Measurements from ENCODE around the gene ZSWIM7. TPM values are rescaled to one million over a fixed set of nuclear protein-coding genes. Genes with fewer than 3 reads are reported as not detected.

ZSWIM7 gene
- total and polyA plus RNA-seq, 2 experiments from 2014 or later = 16.3 to 50.4 TPM

DNA sequence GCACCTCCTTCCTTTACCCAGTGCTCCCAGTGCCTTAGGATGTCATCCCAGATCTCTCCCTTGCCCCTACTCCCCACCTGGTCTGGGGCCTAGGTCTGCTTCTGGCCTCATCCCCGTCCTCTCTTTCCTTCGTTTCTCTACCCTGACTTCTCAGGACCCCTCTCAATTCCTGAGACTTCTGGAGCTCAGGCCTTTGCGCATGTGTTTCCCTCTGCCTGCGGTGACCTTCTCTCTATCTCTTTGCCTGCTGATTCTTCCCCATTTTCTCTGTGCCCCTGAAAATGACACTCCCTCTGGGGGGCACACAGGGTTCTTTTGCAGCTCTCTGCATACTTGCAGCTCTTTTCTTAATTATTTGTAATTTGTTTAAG lies 41.0 kb downstream of the ZSWIM7 start (continued):
- TF ChIP-seq REST (IDR thresholded peaks at IDR 0.05; ENCODE audit: unreplicated experiment) (no peak), EZH2 (IDR thresholded peaks at IDR 0.05; ENCODE audit: low read depth, unreplicated experiment) (no peak)

DNA sequence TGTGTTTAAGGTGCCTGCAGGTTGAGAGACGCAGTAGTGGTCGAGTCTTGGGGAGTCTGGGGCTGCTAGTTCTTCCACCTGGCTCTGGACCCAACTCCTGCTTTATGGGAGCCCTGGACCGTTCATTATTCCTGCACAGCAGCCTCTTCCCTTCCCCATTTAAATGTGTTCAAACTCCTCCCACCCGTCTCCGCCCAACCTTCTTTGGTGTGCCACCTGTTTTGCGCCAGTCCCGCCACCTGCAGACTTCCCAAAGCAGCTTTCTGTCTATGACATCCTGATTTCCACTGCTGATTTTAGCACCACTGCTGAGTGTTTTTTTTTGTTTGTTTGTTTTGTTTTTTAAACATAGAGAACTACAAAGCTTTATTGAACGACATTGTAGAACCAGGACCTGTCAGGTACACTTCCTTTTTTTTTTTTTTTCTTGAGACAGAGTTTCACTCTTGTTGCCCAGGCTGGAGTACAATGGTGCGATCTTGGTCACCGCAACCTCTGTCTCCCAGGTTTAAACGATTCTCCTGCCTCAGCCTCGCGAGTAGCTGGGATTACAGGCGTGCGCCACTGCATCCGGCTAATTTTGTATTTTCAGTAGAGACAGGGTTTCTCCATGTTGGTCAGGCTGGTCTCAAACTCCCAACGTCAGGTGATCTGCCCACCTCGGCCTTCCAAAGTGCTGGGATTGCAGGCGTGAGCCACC lies 41.7 kb downstream of the ZSWIM7 start:
- no peak overlapping the region for H3K4me2 ChIP-seq
- H3K4me3 ChIP-seq = no peak overlapping the region
- H3K79me2 ChIP-seq (replicated peaks; ENCODE audit: insufficient read depth) = no peaks in the 10 kb centered on the region
- H3K9me2 ChIP-seq (ENCODE audit: insufficient read depth) = no peaks in the 10 kb centered on the region
- no peaks in the 10 kb centered on the region for H4K20me1 ChIP-seq (replicated peaks; ENCODE audit: insufficient read depth)
- H3K27me3 Mint-ChIP-seq (ENCODE audit: insufficient read depth, low read depth, poor library complexity) = peaks cover 11% of the 10 kb centered on the region
- no peaks in the 10 kb centered on the region for H3F3A ChIP-seq (replicated peaks; ENCODE audit: low read depth)
- H3K27me3 ChIP-seq (ENCODE audit: insufficient read depth) = no peaks in the 10 kb centered on the region
- peaks cover 29% of the 10 kb centered on the region for H3K4me1 Mint-ChIP-seq
- no peaks in the 10 kb centered on the region; the same call in 2 of the 3 replicates for H3K36me3 Mint-ChIP-seq (ENCODE audit: low read depth)
- no peak overlapping the region for H2AFZ ChIP-seq
- peaks cover 7% of the 10 kb centered on the region; the same call in 1 of the 2 replicates for H3K4me1 ChIP-seq (ENCODE audit: insufficient read depth)
- H3K27ac Mint-ChIP-seq = no peak overlapping the region; the same call in 1 of the 2 replicates
- ATAC-seq (no peak), DNase-seq (ENCODE audit: low spot score) (no peak)
- H3K9me3 Mint-ChIP-seq = no peaks in the 10 kb centered on the region
- H3K27ac ChIP-seq (ENCODE audit: low read depth) = no peak overlapping the region
- TF ChIP-seq JUNB (IDR thresholded peaks at IDR 0.05; ENCODE audit: unreplicated experiment) = no peak
- no peak for TF ChIP-seq NANOG (IDR thresholded peaks at IDR 0.05; ENCODE audit: borderline replicate concordance)
- TF ChIP-seq CTCF (conservative IDR thresholded peaks at IDR 0.05; ENCODE audit: low read depth in 2 of 2) = no peak
- no peak for TF ChIP-seq ZNF331 (CRISPR knock-in tag; IDR thresholded peaks at IDR 0.05; ENCODE audit: low read depth)
- TF ChIP-seq STAT1 (IDR thresholded peaks at IDR 0.05; ENCODE audit: unreplicated experiment) = no peak
- no peak for TF ChIP-seq ZNF462 (CRISPR knock-in tag; IDR thresholded peaks at IDR 0.05)
- no peaks in the 10 kb centered on the region for H3K36me3 ChIP-seq (ENCODE audit: insufficient read depth)
- H3K4me3 Mint-ChIP-seq = no peak overlapping the region; the same call in 2 of the 3 replicates
